Neural progenitor cell (in vitro differentiated cells): Measurements from ENCODE around the gene SLC38A10. TPM values are rescaled to one million over a fixed set of nuclear protein-coding genes. Genes with fewer than 3 reads are reported as not detected.

Experiments used
- DNase-seq: peaks from one replicate; pipeline ENCODE4 v3.0.0-alpha.2; 2016; ENCODE audit warnings: low spot score
- H2AFZ ChIP-seq: fragments of 200-600 bp; sonication (generic); replicated peaks from 2 replicates; pipeline ENCODE4 v1.6.1; 2016; ENCODE audit warnings: antibody characterized with exemption
- H3F3A ChIP-seq: fragments of 200-600 bp; sonication (generic); 2 replicates; pipeline ENCODE4 v1.6.1; 2016; ENCODE audit warnings: antibody characterized with exemption, low read depth
- H3K27ac ChIP-seq: fragments of 200-600 bp; sonication (generic); 2 replicates; pipeline ENCODE4 v1.5.1; 2016; ENCODE audit warnings: mild to moderate bottlenecking
- H3K27me3 ChIP-seq: fragments of 200-600 bp; sonication (generic); 2 replicates; pipeline ENCODE4 v1.6.1; 2016; ENCODE audit warnings: mild to moderate bottlenecking, moderate library complexity
- H3K36me3 ChIP-seq: fragments of 200-600 bp; sonication (generic); 2 replicates; pipeline ENCODE4 v1.5.1; 2016
- H3K4me1 ChIP-seq: fragments of 200-600 bp; sonication (generic); 2 replicates; pipeline ENCODE4 v1.6.1; 2016; ENCODE audit warnings: mixed run types
- H3K4me2 ChIP-seq: fragments of 200-600 bp; sonication (generic); 2 replicates; pipeline ENCODE4 v1.6.1; 2016
- H3K4me3 ChIP-seq: fragments of 200-600 bp; sonication (generic); 2 replicates; pipeline ENCODE4 v1.5.1; 2016
- H3K79me2 ChIP-seq: fragments of 200-600 bp; sonication (generic); 2 replicates; pipeline ENCODE4 v1.6.1; 2016; ENCODE audit warnings: low read depth
- H3K9ac ChIP-seq: fragments of 200-600 bp; sonication (generic); 2 replicates; pipeline ENCODE4 v1.6.1; 2016
- H3K9me3 ChIP-seq: fragments of 200-600 bp; sonication (generic); 2 replicates; pipeline ENCODE4 v1.5.1; 2016; ENCODE audit warnings: low read depth
- H4K20me1 ChIP-seq: fragments of 200-600 bp; sonication (generic); 2 replicates; pipeline ENCODE4 v1.6.1; 2016; ENCODE audit warnings: low read depth
- H3K27ac Mint-ChIP-seq: 3 replicates; pipeline ENCODE4 v1.8.0; 2021; ENCODE audit warnings: mixed read lengths
- H3K27me3 Mint-ChIP-seq: 2 replicates; pipeline ENCODE4 v1.8.0; 2022; ENCODE audit warnings: low read depth, mild to moderate bottlenecking, inconsistent platforms, moderate library complexity, mixed read lengths; ENCODE audit not compliant: insufficient read depth
- H3K36me3 Mint-ChIP-seq: 3 replicates; pipeline ENCODE4 v1.8.0; 2021; ENCODE audit warnings: mixed read lengths
- H3K4me1 Mint-ChIP-seq: 3 replicates; pipeline ENCODE4 v1.8.0; 2021; ENCODE audit warnings: mixed read lengths
- H3K4me3 Mint-ChIP-seq: 3 replicates; pipeline ENCODE4 v1.8.0; 2021; ENCODE audit warnings: mild to moderate bottlenecking, moderate library complexity, mixed read lengths
- H3K9me3 Mint-ChIP-seq: 3 replicates; pipeline ENCODE4 v1.8.0; 2020; ENCODE audit warnings: mixed read lengths
- EZH2 ChIP-seq: fragments of 200-600 bp; sonication (generic); IDR thresholded peaks from 2 replicates; pipeline ENCODE4 v1.6.1; 2017; ENCODE audit warnings: antibody characterized with exemption, mild to moderate bottlenecking, moderate library complexity
- EZH2phosphoT487 ChIP-seq: fragments of 200-600 bp; sonication (generic); IDR thresholded peaks from 2 replicates; pipeline ENCODE4 v1.6.1; 2017; ENCODE audit warnings: antibody characterized with exemption
- total RNA-seq: library from RNA; depleted of rRNA; stranded (reverse); fragments of >200 nt; gene quantifications from 2 replicates; pipeline ENCODE4 v1.2.3, GENCODE V29; 2015; ENCODE audit warnings: low replicate concordance
- TF ChIP-seq, protein P1 (sequence below): fragments of 200-600 bp; sonication (generic); IDR thresholded peaks from 2 replicates; pipeline ENCODE4 v1.5.1; 2017; ENCODE audit warnings: antibody characterized with exemption, mild to moderate bottlenecking

The SLC38A10 gene
- total RNA-seq, 1 donor from 2014 or later = 8.3 TPM

DNA sequence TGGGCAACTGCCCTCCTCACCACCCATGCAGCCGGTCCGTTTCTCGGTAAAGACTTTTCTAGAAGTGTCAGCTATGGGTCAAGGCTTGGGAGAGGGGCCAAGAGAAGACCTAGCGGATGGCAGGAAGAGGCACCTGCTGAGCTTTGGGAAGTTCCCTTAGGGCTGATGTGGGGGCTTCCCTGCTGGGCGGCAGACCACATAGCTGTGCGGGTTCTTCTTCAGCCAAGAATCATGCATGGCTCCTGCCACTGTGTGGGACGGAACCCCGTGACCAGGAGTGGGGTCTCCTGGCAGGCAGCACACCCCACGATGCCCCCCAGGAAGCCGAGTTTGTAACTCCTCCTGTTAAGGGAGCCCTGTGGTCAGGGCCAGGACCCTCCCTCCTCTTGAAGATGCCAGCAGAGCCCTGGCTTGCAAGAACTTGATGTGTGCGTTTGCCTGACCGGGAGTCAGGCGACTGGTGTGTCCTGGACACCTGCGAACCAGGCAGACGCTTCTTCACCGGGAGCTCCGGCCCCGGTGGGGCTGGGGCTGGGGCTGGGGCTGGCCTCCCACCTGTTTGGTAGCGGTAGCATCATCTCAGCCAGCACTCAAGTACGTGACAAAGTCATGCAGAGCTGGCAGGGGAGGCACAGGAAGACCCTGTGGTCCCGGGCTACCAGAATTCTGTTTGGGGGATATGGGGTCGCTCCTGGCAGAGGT is 17.7 kb upstream of the SLC38A10 start:
- no peak overlapping the region for H3K4me3 Mint-ChIP-seq
- peaks cover 1% of the 10 kb centered on the region for H3K9me3 Mint-ChIP-seq
- no peak overlapping the region for H3K27ac Mint-ChIP-seq
- no peaks in the 10 kb centered on the region for H3K27me3 ChIP-seq
- peaks cover 7% of the 10 kb centered on the region for H3K4me1 ChIP-seq
- H3K36me3 ChIP-seq = no peaks in the 10 kb centered on the region
- H3K9me3 ChIP-seq = no peaks in the 10 kb centered on the region
- no peak for DNase-seq
- peaks cover 21% of the 10 kb centered on the region for H3K4me1 Mint-ChIP-seq
- no peaks in the 10 kb centered on the region for H3K79me2 ChIP-seq
- no peaks in the 10 kb centered on the region for H4K20me1 ChIP-seq
- no peak overlapping the region for H3K9ac ChIP-seq
- no peak overlapping the region for H3K4me2 ChIP-seq
- no peak overlapping the region for H3K27ac ChIP-seq
- no peaks in the 10 kb centered on the region for H3K36me3 Mint-ChIP-seq
- peaks cover 6% of the 10 kb centered on the region for H3K27me3 Mint-ChIP-seq
- no peak overlapping the region for H2AFZ ChIP-seq
- no peak overlapping the region for H3K4me3 ChIP-seq
- TF ChIP-seq, protein P1, sequence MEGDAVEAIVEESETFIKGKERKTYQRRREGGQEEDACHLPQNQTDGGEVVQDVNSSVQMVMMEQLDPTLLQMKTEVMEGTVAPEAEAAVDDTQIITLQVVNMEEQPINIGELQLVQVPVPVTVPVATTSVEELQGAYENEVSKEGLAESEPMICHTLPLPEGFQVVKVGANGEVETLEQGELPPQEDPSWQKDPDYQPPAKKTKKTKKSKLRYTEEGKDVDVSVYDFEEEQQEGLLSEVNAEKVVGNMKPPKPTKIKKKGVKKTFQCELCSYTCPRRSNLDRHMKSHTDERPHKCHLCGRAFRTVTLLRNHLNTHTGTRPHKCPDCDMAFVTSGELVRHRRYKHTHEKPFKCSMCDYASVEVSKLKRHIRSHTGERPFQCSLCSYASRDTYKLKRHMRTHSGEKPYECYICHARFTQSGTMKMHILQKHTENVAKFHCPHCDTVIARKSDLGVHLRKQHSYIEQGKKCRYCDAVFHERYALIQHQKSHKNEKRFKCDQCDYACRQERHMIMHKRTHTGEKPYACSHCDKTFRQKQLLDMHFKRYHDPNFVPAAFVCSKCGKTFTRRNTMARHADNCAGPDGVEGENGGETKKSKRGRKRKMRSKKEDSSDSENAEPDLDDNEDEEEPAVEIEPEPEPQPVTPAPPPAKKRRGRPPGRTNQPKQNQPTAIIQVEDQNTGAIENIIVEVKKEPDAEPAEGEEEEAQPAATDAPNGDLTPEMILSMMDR = no peak
- TF ChIP-seq EZH2 (no peak), EZH2phosphoT487 (no peak)
- no peaks in the 10 kb centered on the region for H3F3A ChIP-seq

DNA sequence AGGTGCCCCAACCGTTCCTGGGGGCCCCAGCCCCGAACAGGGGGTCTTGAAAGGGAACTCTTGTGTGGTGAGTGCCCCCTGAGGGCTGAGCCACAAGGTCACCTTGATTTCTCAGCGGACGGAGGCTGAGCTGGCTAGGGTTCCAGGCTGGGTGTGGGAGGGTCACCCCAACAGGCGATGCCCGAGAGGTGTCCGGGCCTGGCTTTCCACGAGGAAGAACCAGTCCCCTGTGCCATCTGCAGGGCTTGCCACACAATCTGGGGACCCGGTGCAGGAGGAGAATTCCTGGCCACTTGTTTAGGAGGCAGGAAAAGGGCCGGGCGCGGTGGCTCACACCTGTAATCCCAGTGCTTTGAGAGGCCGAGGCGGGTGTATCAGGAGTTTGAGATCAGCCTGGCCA is 16.8 kb upstream of the SLC38A10 start:
- Histone ChIP-seq H3K36me3 (no peaks in the 10 kb centered on the region), H3K4me2 (no peak overlapping the region), H3K9me3 (no peaks in the 10 kb centered on the region), H3K4me3 (no peak overlapping the region), H3K4me1 (peaks cover 6% of the 10 kb centered on the region), H3F3A (no peaks in the 10 kb centered on the region), H4K20me1 (no peaks in the 10 kb centered on the region), H2AFZ (no peak overlapping the region), H3K9ac (no peak overlapping the region), H3K79me2 (no peaks in the 10 kb centered on the region), H3K27ac (no peak overlapping the region), H3K27me3 (no peaks in the 10 kb centered on the region)
- H3K27me3 Mint-ChIP-seq = peaks cover 8% of the 10 kb centered on the region
- TF ChIP-seq, protein P1 = no peak
- TF ChIP-seq EZH2 = no peak
- H3K36me3 Mint-ChIP-seq = no peaks in the 10 kb centered on the region
- no peak overlapping the region for H3K4me3 Mint-ChIP-seq
- no peak overlapping the region for H3K27ac Mint-ChIP-seq
- peaks cover 23% of the 10 kb centered on the region for H3K4me1 Mint-ChIP-seq
- no peak for DNase-seq
- peaks cover 2% of the 10 kb centered on the region for H3K9me3 Mint-ChIP-seq

DNA sequence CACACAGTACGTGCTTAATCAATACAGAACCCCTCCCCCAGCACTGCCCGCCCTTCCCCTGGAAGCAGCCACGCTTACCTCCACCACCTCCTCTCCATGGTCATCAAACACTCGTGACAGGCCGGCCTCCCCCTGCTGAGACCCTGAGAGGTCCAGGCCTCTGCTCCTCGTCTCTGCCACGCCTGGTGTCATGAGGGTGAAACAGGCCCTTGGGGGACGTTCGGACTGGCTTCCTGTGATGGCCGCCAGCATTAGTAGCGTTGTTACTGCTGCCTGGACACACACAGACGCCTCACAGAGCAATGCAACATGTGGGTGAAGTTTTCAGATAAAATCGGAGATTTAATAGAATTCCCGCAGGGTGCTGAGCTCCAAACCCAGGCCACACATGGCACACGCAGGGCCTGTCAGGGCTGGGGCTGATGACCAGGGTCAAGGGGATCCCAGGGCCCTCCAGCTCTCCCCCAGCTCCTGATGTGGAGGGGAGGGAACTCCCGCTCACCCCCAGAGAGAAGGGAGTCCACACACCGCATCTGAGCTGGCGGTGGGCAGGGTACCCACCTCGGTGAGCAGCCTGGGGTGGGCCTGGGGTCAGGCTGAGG is 15.9 kb upstream of the SLC38A10 start:
- Mint-ChIP-seq H3K27me3 (peaks cover 10% of the 10 kb centered on the region), H3K4me1 (peaks cover 24% of the 10 kb centered on the region), H3K36me3 (no peaks in the 10 kb centered on the region), H3K9me3 (peaks cover 2% of the 10 kb centered on the region), H3K4me3 (peak overlapping the region; percentile 46), H3K27ac (peak overlapping the region; percentile 90)
- no peak overlapping the region for H3K4me3 ChIP-seq
- no peaks in the 10 kb centered on the region for H3K36me3 ChIP-seq
- H3K79me2 ChIP-seq = no peaks in the 10 kb centered on the region
- peaks cover 6% of the 10 kb centered on the region for H3K4me1 ChIP-seq
- no peak for DNase-seq
- no peak overlapping the region for H3K4me2 ChIP-seq
- no peaks in the 10 kb centered on the region for H3K9me3 ChIP-seq
- H3K27ac ChIP-seq = no peak overlapping the region
- no peaks in the 10 kb centered on the region for H4K20me1 ChIP-seq
- no peak overlapping the region for H2AFZ ChIP-seq
- H3K9ac ChIP-seq = no peak overlapping the region
- no peaks in the 10 kb centered on the region for H3F3A ChIP-seq
- TF ChIP-seq EZH2phosphoT487 (no peak), EZH2 (no peak)
- TF ChIP-seq, protein P1 = no peak
- H3K27me3 ChIP-seq = no peaks in the 10 kb centered on the region
